C4-2B (cell line): Measurements from ENCODE around the gene NAV2.

Experiments used
- H3K27ac ChIP-seq: fragments of 450-650 bp; 2 replicates; pipeline ENCODE4 v1.5.1; 2017
- CTCF ChIP-seq: fragments of 450-650 bp; conservative IDR thresholded peaks from 2 replicates; pipeline ENCODE4 v1.5.1; 2017; ENCODE audit warnings: mild to moderate bottlenecking
- ZFX ChIP-seq: fragments of 450-650 bp; IDR thresholded peaks from 2 replicates; pipeline ENCODE4 v1.6.1; 2017

The NAV2 gene

DNA sequence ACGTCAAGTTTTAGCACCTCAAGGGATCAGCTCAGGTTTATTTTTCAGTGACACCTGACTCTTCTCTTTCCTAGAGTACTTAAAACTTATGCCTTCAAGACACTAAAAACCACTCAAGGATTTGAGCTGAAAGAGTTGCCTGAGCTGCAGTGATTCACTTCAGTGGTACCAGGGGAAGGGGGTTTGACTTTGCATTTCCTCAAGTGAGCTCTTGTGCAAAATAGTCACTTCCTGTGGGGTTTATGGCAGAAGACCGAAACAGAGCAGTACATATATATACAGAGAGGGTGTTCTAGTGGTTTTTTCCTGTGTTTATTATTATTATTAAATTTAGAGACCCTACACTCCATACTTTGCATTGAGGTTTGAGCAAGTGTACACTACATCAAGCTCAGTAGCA is 386.9 kb downstream of the NAV2 start:
- TF ChIP-seq ZFX (no peak), CTCF (no peak)
- no peak overlapping the region for H3K27ac ChIP-seq

GRCh38 chr11:20102397-20102796 is 389.8 kb downstream of the NAV2 start:
- H3K27ac ChIP-seq = no peak overlapping the region
- TF ChIP-seq ZFX (no peak), CTCF (no peak)

GRCh38 chr11:20103281-20103680 is 390.6 kb downstream of the NAV2 start:
- H3K27ac ChIP-seq = no peak overlapping the region
- TF ChIP-seq CTCF = no peak
- no peak for TF ChIP-seq ZFX

DNA sequence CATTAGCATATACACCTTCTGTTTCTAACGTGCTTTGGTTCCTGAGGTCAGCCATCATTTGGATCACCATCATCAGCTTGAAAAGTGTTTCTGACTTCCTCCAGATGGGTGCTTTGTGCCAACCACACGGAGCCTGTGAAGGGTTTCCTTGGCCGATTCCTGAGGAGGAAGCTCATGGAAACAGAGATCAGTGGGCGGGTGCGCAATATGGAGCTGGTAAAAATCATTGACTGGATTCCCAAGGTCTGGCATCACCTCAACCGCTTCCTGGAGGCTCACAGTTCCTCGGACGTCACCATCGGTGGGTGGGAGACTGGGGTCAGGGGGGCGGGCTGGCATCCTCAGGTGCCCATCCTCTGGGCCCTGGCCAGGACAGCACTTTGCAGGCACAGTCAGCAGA is 392.8 kb downstream of the NAV2 start:
- H3K27ac ChIP-seq = no peak overlapping the region
- no peak for TF ChIP-seq ZFX
- TF ChIP-seq CTCF = no peak

GRCh38 chr11:20109731-20110445 is 397.3 kb downstream of the NAV2 start:
- TF ChIP-seq CTCF (no peak), ZFX (no peak)
- no peak overlapping the region for H3K27ac ChIP-seq

DNA sequence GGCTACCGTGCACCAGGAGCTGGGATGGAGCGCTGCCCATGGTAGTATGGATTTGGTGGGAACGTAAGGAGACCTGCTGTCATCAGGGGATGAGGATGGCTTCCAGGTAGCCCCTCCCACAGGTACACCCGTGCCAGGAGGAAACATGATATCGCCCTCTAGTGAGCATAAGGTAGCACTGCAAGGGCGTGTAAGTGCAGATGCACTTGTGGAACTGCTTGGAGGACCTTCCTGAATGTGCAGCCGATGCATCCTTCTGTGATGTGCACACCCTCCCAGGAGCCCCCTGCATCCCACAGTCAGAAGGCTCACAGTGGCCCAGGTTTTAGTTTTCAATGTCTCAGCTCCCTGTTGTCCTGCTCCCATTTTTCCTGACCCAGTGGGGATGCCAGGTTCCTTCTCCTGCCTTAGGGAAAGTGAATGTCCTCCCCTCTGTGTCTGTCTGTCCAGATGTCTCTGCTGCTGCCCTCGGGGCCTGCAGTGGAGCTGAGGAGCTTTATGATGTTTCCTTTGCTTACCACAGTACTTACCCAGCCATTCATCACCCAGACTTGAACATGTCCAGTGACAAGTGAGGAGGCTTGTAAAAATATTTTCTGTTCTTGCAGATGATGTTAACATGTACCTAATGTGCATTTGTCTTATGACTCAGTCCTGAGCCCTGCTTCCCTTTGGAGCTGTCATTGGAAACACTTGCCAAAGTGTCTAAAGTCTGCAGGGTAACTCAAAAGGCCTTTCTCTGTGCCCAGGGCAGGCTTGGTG is 398.5 kb downstream of the NAV2 start:
- peak; percentile 94 for TF ChIP-seq CTCF
- no peak for TF ChIP-seq ZFX
- no peak overlapping the region for H3K27ac ChIP-seq

DNA sequence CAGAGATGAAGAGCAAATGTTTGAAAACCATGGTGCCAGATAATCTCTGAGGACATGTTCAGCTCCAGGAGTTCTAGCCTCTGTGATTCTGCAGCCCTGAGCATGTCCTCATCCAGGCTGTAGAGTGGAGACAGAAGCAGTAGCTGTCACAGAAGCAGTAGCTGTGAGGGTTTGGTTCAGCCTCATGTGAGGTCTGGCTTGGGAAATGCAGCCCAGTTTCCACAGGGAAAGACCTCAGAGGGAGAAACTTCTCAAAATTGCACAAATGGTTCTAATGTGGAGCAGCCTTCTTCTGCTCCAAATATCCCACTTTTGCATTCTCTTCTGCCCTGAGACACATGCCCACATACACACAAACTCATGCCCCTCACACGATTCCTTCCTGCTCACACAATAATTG is 399.2 kb downstream of the NAV2 start:
- 0 out of 2 replicates have a peak overlapping the region, but pooled peaks have one; percentile 20 for H3K27ac ChIP-seq
- TF ChIP-seq ZFX = no peak
- no peak for TF ChIP-seq CTCF
